Memory B cell (primary cell): ENCODE data around the gene RBBP8NL.

ENCODE experiments used
- ATAC-seq: fragments of 150-1000 bp; cut with Tn5 transposase; 2 replicates; pipeline ENCODE4 v1.10.0; 2021; ENCODE audit warnings: low read depth, mild to moderate bottlenecking, moderate library complexity
- DNase-seq, 2 donors: peaks; one replicate each; pipeline ENCODE4 v3.0.0; 2022; ENCODE audit warnings: low spot score in 2 of 2
- H3K27ac Mint-ChIP-seq: one replicate; pipeline ENCODE4 v1.8.0; 2022; ENCODE audit warnings: mild to moderate bottlenecking, moderate library complexity, mixed read lengths
- H3K27me3 Mint-ChIP-seq: one replicate; pipeline ENCODE4 v1.8.0; 2022; ENCODE audit warnings: mixed read lengths
- H3K36me3 Mint-ChIP-seq: one replicate; pipeline ENCODE4 v1.8.0; 2022; ENCODE audit warnings: mild to moderate bottlenecking, mixed read lengths
- H3K4me1 Mint-ChIP-seq: one replicate; pipeline ENCODE4 v1.8.0; 2022; ENCODE audit warnings: mixed read lengths
- H3K4me3 Mint-ChIP-seq: one replicate; pipeline ENCODE4 v1.8.0; 2022; ENCODE audit warnings: mild to moderate bottlenecking, moderate library complexity, mixed read lengths
- H3K9me3 Mint-ChIP-seq: one replicate; pipeline ENCODE4 v1.8.0; 2022; ENCODE audit warnings: mixed read lengths

Gene RBBP8NL, protein sequence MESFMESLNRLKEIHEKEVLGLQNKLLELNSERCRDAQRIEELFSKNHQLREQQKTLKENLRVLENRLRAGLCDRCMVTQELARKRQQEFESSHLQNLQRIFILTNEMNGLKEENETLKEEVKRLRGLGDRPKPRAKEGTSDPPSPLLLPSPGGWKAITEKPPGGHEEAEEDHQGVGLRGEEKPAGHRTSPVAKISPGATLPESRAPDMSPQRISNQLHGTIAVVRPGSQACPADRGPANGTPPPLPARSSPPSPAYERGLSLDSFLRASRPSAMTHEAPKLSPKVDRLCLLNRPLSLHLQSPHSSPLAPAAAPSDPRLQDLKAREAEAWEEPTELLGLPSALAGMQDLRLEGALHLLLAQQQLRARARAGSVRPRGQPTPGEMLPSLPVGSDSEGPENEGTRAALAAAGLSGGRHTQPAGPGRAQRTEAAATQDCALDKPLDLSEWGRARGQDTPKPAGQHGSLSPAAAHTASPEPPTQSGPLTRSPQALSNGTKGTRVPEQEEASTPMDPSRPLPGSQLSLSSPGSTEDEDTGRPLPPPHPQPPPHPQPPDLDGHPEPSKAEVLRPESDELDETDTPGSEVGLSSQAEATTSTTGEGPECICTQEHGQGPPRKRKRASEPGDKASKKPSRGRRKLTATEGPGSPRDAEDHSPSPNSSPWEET

DNA sequence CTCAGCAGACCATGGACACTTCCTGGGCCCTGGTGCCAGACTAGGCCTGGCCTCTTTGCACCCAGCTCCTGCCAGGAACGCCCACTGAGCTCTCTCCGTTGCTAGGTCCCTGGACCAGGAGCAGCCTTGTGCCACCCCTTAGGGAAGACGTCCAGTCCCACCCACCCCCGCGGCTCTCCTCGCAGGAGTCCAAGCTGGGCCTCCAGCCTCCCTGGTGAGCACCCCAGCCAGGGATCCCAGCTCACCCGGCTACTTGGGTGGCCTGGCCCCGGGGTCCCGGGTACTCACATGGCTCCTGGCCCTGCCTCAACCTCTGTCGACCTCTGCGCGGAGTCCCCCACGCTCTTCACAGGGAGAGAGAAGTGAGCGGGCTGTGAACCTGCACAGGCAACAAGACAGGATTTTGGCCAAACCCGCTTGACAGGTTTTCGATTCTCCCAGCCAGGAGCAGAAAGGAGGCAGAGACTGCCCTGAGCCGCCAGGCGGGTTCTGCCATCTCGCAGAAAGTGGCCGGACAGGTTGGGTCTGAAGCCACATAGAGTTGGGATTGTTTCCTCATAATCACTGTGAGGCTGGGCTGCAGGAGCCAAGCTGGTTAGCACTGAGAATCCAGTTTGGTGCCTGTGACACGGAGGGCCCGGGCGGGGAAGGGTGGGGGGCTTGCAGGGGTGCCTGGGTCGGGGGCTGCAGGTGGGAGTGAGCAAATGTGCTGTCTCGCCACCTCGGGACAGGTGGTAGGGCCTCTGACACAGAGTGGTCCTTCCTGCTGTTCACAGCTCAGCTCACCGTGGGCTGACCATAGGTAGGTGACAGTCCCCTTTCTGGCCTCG is at the start of gene RBBP8NL:
Gene RBBP8NL, minus strand, starts transcription at position 368 of the 830 bp plus-strand sequence. CDS start 7,892 bp downstream, outside the sequence.
- Mint-ChIP-seq H3K36me3 (no peaks in the 10 kb centered on the region), H3K4me3 (no peak within 1 kb of the TSS), H3K4me1 (no peaks in the 10 kb centered on the region), H3K9me3 (no peaks in the 10 kb centered on the region), H3K27me3 (peaks cover 14% of the 10 kb centered on the region), H3K27ac (no peak within 1 kb of the TSS)
- no peak for ATAC-seq
- DNase-seq: no peak

DNA sequence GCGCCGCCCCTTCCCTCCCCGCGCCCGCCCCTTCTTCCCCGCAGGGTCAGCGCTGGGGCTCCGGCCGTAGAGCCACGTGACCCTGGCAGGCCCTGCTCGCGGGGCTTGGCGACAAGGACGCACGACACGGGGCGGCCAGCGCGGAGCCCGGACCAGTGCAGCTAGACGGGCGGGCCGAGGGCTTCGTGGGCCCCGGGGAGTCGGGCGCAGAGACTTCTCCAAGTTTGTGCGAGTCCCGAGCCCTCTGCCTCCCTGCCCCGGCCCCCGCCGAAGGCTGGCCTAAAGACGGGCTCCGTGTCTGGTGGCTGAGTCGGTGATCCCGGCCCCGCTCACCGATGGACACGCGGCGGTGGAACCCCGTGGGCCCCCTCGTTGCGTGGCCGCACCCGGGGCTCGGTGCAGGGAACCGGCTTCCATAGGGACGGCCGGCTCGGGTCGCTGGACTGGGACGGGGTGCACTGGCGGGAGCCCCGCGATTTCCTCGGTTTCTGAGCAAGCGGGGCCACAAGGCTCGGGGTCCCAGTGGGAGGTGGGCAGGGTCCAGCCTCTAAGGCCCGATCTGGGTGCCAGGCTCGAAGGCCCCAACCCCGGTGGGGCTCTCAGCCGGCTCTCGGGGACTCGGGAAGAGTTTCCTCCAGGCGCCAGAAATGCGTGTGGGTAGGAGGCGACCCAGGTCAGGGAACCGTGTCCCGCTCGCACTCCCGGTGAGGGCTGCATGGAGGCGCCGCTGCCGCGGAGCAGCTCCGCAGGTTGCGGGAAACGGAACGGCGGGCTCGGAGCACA is 48.9 kb upstream of the RBBP8NL start:
- no peak for DNase-seq
- Mint-ChIP-seq H3K36me3 (peaks cover 2% of the 10 kb centered on the region), H3K4me1 (peaks cover 8% of the 10 kb centered on the region), H3K4me3 (no peak overlapping the region), H3K9me3 (no peaks in the 10 kb centered on the region), H3K27ac (peak overlapping the region; percentile 85), H3K27me3 (peaks cover 32% of the 10 kb centered on the region)
- ATAC-seq: no peak

DNA sequence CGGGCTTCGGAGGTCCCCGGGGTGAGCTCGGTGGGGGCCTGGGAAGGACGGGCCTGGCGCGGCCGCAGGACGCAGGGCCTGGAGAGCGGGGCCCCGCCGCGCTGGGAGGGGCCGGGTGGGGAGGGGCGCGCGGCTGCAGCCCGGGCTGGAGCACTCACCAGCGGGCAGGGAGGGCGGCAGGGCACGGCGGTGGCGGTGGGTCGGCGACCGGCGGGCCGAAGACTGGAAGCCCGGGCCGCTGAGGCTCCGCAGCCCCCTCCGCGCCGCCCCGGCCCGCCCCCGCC is 48.4 kb upstream of the RBBP8NL start, which contains the start of gene GATA5:
Gene GATA5, minus strand, starts transcription at position 224 of the 284 bp plus-strand sequence. CDS start 474 bp downstream, outside the sequence.
- Mint-ChIP-seq H3K27ac (peak within 1 kb of the TSS; percentile 85), H3K27me3 (peaks cover 32% of the 10 kb centered on the region), H3K4me3 (peak within 1 kb of the TSS; percentile 62), H3K4me1 (peaks cover 8% of the 10 kb centered on the region), H3K9me3 (no peaks in the 10 kb centered on the region), H3K36me3 (peaks cover 2% of the 10 kb centered on the region)
- no peak for ATAC-seq
- no peak for DNase-seq

DNA sequence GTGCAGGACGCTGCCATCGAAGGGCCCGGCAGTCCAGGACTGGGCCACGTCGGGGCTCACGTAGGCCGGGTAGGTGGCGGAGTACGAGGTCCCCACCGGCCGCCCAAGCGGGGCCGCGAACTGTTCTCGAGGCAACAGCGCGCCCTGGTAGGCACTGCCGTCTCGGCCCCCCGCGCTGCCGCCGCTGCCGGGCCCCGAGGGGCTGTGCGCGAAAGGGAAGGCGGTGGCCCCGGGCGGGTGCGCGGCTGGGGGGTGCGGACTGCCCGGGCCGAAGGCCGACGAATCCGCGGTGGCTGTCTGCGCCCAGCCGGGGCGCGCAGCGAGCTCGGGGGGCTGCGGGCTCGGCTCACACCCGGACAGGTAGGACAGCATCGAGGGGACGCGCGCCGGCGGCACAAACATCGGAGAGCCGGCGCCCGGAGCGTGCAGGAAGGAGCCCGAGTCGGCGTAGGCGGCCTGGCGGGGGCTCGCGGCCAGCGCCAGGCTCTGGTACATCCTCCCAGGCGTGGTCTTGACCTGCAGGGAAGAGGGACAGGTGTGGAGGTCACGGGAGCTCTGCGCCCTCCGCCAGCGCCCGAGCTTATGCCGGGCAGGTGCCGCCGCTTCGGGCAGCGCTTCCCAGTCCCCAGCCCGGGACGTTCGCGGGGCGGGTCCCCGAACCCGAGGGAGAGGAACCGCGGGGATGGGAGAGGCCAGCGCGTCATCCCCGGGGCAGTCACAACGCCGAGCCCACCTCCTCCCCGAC is 47.9 kb upstream of the RBBP8NL start:
- Mint-ChIP-seq H3K27ac (no peak overlapping the region), H3K4me1 (peaks cover 8% of the 10 kb centered on the region), H3K9me3 (no peaks in the 10 kb centered on the region), H3K36me3 (peaks cover 2% of the 10 kb centered on the region), H3K27me3 (peaks cover 35% of the 10 kb centered on the region), H3K4me3 (no peak overlapping the region)
- no peak for DNase-seq
- no peak for ATAC-seq

DNA sequence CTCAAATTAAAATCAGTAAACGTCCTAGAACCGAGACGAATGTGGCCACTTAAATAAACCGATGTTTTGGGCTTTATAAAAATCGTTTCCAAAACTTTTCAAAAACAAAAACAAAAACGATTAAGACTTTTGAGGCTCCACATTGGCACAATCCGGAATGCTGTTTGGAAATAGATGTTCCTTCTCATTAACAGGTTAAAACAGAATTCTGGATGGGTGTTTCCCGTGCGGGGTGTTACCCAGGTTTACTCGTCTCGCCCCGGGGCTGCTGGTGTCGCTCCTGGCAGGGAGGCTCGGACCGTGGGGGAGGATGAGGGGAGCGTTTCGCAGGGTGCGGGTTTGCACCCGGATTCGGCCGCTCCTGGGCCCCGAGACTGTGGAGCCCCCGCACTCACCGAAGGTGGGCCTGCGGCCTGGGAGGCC is 47.3 kb upstream of the RBBP8NL start:
- Mint-ChIP-seq H3K4me1 (peaks cover 8% of the 10 kb centered on the region), H3K4me3 (peak overlapping the region; percentile 17), H3K27me3 (peaks cover 36% of the 10 kb centered on the region), H3K27ac (no peak overlapping the region), H3K9me3 (no peaks in the 10 kb centered on the region), H3K36me3 (peaks cover 2% of the 10 kb centered on the region)
- no peak for ATAC-seq
- no peak for DNase-seq

DNA sequence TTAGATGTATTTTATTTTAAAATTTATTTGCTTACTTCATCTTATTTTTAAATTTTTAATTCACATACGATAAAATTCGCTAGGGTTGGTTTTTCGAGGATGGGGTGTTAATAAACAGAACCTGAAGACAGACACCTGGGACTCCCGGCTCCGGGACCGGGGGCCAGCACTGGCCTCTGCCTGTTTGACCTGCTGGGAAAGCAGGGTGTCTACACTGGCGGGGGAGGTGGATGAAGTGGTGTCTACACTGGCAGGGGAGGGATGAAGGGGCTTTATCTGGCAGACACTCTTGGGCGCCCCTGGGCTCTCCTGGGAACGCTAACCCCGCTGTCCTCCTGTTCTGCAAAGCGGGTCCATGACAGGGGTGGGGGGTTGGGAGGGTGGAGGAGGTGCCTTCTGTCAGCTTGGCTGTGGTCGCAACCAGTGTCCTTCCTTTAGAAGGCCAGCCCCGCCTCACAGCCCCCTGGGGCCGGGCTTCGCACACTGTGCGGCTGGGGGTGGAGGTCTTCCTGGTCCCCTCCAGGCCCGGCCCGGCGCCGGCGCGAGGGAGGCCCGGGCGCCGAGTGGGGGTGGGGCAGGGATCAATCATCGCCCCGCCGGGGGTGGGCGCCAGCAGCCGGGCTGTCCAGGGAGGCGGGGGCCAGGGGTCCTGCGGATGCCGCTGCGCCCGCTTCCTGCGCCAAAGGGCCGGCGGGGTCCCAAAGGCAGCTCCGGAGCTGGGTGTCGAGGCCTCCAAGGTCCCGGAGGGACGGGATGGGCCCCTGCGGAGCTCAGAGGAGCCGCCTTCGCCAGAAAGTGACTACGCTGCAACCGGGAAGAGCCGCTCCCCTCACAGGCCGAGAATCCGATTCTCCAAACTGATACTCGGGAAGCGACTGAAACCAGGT is 46.6 kb upstream of the RBBP8NL start:
- peaks cover 4% of the 10 kb centered on the region for H3K4me1 Mint-ChIP-seq
- peaks cover 33% of the 10 kb centered on the region for H3K27me3 Mint-ChIP-seq
- ATAC-seq: no peak
- H3K27ac Mint-ChIP-seq: no peak overlapping the region
- peaks cover 2% of the 10 kb centered on the region for H3K36me3 Mint-ChIP-seq
- DNase-seq: no peak
- H3K9me3 Mint-ChIP-seq: no peaks in the 10 kb centered on the region
- no peak overlapping the region for H3K4me3 Mint-ChIP-seq

DNA sequence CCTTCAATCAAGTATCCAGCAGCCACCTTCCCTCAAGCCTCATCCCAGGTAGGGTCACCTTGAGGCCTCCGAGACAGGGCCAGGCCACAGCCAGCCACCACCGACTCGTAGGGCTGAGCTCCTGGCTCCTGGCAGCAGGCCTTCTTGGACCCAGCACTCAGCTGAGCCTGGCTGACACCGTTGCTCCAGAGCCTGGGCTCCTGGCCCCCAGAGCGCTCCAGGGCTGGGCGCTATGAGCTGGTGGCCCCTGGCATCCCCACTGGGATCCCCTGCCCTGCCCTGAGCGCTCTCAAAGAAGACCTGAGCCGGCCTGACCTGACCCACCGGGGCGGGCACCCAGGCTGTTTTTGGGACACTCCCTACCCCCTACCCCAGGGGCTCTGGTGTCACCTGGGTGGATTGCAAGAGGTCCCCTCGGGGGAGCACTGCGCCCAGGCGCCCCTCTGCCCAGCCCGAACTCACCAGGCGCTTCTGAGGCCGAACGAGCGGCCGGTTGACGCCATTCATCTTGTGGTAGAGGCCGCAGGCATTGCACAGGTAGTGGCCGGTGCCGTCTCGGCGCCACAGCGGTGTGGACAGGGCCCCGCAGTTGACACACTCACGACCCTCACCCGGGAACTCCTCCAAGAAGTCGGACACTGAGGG is 45.7 kb upstream of the RBBP8NL start:
- Mint-ChIP-seq H3K4me3 (no peak overlapping the region), H3K9me3 (no peaks in the 10 kb centered on the region), H3K27me3 (peaks cover 28% of the 10 kb centered on the region)

DNA sequence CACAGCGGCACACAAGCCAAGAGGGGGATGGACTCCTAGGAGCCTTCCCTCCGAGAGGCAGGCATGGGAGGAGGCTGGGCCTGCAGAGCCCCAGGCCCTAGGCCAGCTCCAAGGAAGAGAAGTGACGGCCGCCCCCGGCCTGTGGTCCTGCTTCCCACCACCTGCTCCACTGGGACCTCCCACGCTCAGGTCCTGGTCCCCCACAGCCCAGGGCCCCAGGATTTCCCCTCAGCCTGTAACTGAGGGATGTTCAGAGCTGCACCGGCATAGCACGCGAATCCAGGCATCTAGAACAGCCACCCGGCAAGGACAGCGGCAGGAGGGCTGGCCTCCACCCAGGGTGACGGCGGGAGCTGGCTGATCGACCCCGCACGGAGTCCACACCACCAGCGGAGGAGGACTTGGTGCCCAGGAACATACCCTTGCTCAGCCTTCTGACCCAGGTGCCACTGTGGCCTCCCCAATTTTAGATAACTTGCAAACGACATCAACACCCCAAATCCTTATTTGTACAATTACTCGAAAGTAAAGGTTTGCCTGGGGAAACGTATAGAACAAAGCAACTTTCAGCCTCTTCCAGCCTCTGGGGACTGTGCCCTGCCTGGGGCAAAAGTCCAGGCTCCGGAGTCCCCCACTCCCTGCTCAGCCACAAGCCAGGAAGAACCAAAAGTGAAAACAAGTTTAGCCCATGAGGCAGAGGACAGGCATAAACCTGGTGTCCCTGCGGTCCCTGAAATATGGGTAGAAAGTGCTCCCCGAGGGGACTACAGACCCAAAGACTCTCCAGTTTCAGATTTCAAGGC is 45.0 kb upstream of the RBBP8NL start:
- peaks cover 2% of the 10 kb centered on the region for H3K36me3 Mint-ChIP-seq
- no peaks in the 10 kb centered on the region for H3K9me3 Mint-ChIP-seq
- H3K4me1 Mint-ChIP-seq: peaks cover 4% of the 10 kb centered on the region
- ATAC-seq: no peak
- H3K4me3 Mint-ChIP-seq: no peak overlapping the region
- no peak for DNase-seq
- H3K27me3 Mint-ChIP-seq: peaks cover 22% of the 10 kb centered on the region
- H3K27ac Mint-ChIP-seq: no peak overlapping the region

More for the DNA sequence above, 45.7 kb upstream of the RBBP8NL start:
- Mint-ChIP-seq H3K36me3 (peaks cover 2% of the 10 kb centered on the region), H3K4me1 (peaks cover 4% of the 10 kb centered on the region), H3K27ac (no peak overlapping the region)
- ATAC-seq (no peak), DNase-seq (no peak)

DNA sequence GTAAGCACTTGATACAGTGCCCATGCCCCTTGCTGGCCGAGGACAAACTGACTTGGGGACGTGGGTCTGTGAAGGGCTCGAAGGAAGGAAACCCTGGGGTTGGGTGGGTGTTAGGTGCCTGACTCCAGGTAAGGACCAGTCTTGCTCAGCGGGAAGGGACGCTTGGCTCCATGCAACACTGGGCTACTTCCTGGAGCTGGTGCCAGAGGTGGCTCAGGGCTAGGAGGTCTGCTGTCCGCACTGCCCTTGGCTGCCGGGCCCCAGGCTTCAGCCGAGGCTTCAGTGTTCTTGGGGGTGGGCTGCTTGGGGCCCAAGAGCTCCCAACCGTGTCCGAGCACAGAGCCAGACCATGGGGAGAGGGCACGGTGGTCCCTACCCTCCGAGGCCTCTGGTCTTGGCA is 43.1 kb upstream of the RBBP8NL start:
- Mint-ChIP-seq H3K27me3 (peaks cover 16% of the 10 kb centered on the region), H3K36me3 (no peaks in the 10 kb centered on the region), H3K27ac (no peak overlapping the region), H3K9me3 (no peaks in the 10 kb centered on the region), H3K4me3 (no peak overlapping the region), H3K4me1 (no peaks in the 10 kb centered on the region)
- DNase-seq: no peak
- ATAC-seq: no peak

DNA sequence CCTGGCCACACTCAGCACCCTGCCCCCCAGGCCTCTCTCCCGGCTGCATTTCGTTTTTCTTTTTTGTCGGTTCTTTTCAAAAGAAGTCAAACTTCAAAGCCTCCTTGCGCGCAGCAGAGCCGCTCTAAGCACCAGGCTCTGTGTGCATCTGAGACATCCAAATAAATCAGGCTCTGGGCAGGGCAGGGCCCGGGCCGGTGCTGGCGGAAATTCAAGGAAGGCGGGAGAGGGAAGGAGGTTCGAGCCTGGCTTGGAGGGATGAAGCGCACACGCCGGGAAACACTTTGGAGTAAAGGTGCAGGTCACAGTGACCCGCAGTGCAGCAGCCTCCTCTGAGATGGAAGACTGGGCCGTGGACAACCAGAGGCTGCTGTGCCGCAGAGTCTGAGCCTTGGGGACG is 42.7 kb upstream of the RBBP8NL start:
- DNase-seq: no peak
- ATAC-seq: no peak
- no peak overlapping the region for H3K4me3 Mint-ChIP-seq
- no peaks in the 10 kb centered on the region for H3K9me3 Mint-ChIP-seq
- no peaks in the 10 kb centered on the region for H3K4me1 Mint-ChIP-seq
- H3K27ac Mint-ChIP-seq: no peak overlapping the region
- no peaks in the 10 kb centered on the region for H3K36me3 Mint-ChIP-seq
- peaks cover 16% of the 10 kb centered on the region for H3K27me3 Mint-ChIP-seq

DNA sequence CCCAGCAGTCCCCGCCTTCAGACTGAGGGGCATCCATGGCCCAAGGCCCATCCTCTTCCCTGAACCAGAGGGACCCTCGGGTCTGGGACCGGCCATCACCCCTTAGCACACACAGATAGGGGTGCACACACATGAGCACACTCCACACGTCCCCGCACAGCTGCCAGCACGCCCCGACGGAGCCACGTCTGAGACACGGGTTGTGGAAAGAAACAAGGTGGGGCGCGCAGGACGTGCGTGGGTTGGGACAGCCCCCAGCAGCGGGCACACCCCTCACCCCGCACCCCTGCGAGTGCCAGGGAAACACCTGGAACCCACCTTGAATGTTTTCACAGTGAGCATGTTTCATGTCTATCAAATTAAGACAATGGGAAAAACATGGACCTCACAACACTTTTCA is 42.0 kb upstream of the RBBP8NL start:
- H3K9me3 Mint-ChIP-seq: no peaks in the 10 kb centered on the region
- DNase-seq: no peak
- H3K4me3 Mint-ChIP-seq: no peak overlapping the region
- no peaks in the 10 kb centered on the region for H3K4me1 Mint-ChIP-seq
- H3K36me3 Mint-ChIP-seq: no peaks in the 10 kb centered on the region
- H3K27ac Mint-ChIP-seq: no peak overlapping the region
- H3K27me3 Mint-ChIP-seq: peaks cover 16% of the 10 kb centered on the region
- ATAC-seq: no peak
